Astrocyte (in vitro differentiated cells and primary cell): Measurements from ENCODE around the gene TMEM184A. TPM values are rescaled to one million over a fixed set of nuclear protein-coding genes. Genes with fewer than 3 reads are reported as not detected.

Experiments used
- DNase-seq: peaks from one replicate; pipeline ENCODE4 v3.0.0-alpha.2; 2010; ENCODE audit warnings: low read depth
- FAIRE-seq: peaks from 2 replicates; lab custom pipeline; 2011; peaks lifted over from hg19 to GRCh38; lab: Jason Lieb, UNC
- H2AFZ ChIP-seq: 2 replicates; pipeline ENCODE4 v1.6.0; 2012; ENCODE audit warnings: low read depth, low read length, inconsistent platforms
- H3K27ac ChIP-seq: 2 replicates; pipeline ENCODE4 v1.5.1; 2011; ENCODE audit warnings: low read depth, low read length, inconsistent platforms
- H3K27me3 ChIP-seq: 2 replicates; pipeline ENCODE4 v1.6.0; 2011; ENCODE audit warnings: low read length, inconsistent platforms; ENCODE audit not compliant: insufficient read depth
- H3K36me3 ChIP-seq: 2 replicates; pipeline ENCODE4 v1.5.1; 2011; ENCODE audit warnings: low read length, inconsistent platforms; ENCODE audit not compliant: insufficient read depth
- H3K4me1 ChIP-seq: 2 replicates; pipeline ENCODE4 v1.5.1; 2011; ENCODE audit warnings: low read length, inconsistent platforms; ENCODE audit not compliant: insufficient read depth
- H3K4me2 ChIP-seq: 2 replicates; pipeline ENCODE4 v1.6.0; 2012; ENCODE audit warnings: low read length, inconsistent platforms
- H3K4me3 ChIP-seq: 2 replicates; pipeline ENCODE4 v1.5.1; 2011; ENCODE audit warnings: low read depth, mild to moderate bottlenecking, low read length, inconsistent platforms; ENCODE audit not compliant: insufficient read depth
- H3K79me2 ChIP-seq: 2 replicates; pipeline ENCODE4 v1.6.0; 2012; ENCODE audit warnings: mild to moderate bottlenecking, low read length, inconsistent platforms; ENCODE audit not compliant: insufficient read depth
- H3K9ac ChIP-seq: 2 replicates; pipeline ENCODE4 v1.6.0; 2012; ENCODE audit warnings: mild to moderate bottlenecking, low read length, inconsistent platforms
- H3K9me3 ChIP-seq: 2 replicates; pipeline ENCODE4 v1.5.1; 2012; ENCODE audit warnings: low read depth, mild to moderate bottlenecking, low read length, inconsistent platforms; ENCODE audit not compliant: insufficient read depth
- H4K20me1 ChIP-seq: 2 replicates; pipeline ENCODE4 v1.6.0; 2012; ENCODE audit warnings: low read length, inconsistent platforms; ENCODE audit not compliant: insufficient read depth
- H3K27ac Mint-ChIP-seq: one replicate; pipeline ENCODE4 v1.8.0; 2021; ENCODE audit warnings: mild to moderate bottlenecking, mixed read lengths; ENCODE audit not compliant: unreplicated experiment
- H3K27me3 Mint-ChIP-seq: one replicate; pipeline ENCODE4 v1.8.0; 2021; ENCODE audit warnings: low read depth, mixed read lengths; ENCODE audit not compliant: unreplicated experiment
- H3K36me3 Mint-ChIP-seq: one replicate; pipeline ENCODE4 v1.8.0; 2021; ENCODE audit warnings: low read depth, mixed read lengths; ENCODE audit not compliant: unreplicated experiment
- H3K4me1 Mint-ChIP-seq: one replicate; pipeline ENCODE4 v1.8.0; 2021; ENCODE audit warnings: low read depth, mixed read lengths; ENCODE audit not compliant: unreplicated experiment
- H3K4me3 Mint-ChIP-seq: one replicate; pipeline ENCODE4 v1.8.0; 2021; ENCODE audit warnings: mild to moderate bottlenecking, moderate library complexity, mixed read lengths; ENCODE audit not compliant: unreplicated experiment
- H3K9me3 Mint-ChIP-seq: one replicate; pipeline ENCODE4 v1.8.0; 2021; ENCODE audit warnings: mild to moderate bottlenecking, mixed read lengths; ENCODE audit not compliant: unreplicated experiment
- EZH2 ChIP-seq: IDR thresholded peaks from 2 replicates; pipeline ENCODE4 v1.6.1; 2012; ENCODE audit warnings: mild to moderate bottlenecking, low read length, inconsistent platforms; ENCODE audit not compliant: insufficient read depth
- total RNA-seq: library from RNA; stranded (reverse); gene quantifications from 2 replicates; pipeline ENCODE4 v1.2.1, GENCODE V29; 2021
- TF ChIP-seq, protein P1 (sequence below): IDR thresholded peaks from 2 replicates; pipeline ENCODE4 v1.5.1; 2011; ENCODE audit warnings: low read depth, mild to moderate bottlenecking, inconsistent platforms, low read length, moderate library complexity; ENCODE audit not compliant: insufficient read depth

Gene TMEM184A
- total RNA-seq, 1 donor from 2014 or later: 2.1 TPM

DNA sequence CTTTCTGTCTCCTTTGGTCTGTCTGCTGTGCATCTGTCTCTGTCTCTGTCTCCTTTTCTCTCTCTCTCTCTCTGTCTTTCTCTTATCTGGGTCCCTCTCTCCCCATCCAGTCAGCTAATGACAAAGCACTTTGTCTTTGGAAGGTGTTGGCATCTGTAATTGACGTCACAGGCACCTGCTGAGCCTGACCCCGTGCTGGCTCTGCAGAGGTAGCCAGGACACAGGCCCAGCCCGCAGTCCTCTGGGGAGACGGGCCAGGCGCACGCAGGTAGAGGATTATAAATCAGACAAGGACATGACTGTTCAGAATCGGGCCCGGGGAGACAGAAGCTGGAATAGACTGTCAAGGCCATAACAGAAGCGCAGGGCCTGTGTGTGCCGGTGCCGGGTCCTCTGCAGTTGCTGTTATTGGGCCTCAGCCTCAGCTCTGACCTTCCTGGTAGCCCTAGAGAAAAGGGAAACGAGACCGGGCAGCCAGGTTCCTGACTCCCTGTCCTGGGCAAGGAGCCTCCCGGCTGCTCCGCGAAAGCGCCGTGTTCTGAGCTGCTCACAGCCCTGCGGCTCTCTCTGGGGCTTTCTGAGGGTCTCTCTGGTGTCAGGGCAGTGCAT, 24.5 kb upstream of the TMEM184A start:
- Histone ChIP-seq H3K79me2 (no peaks in the 10 kb centered on the region), H3K36me3 (no peaks in the 10 kb centered on the region), H3K4me2 (no peak overlapping the region), H4K20me1 (no peaks in the 10 kb centered on the region), H3K9me3 (no peaks in the 10 kb centered on the region), H3K9ac (peak overlapping the region; percentile 26), H3K27me3 (peaks cover 1% of the 10 kb centered on the region), H2AFZ (no peak overlapping the region), H3K27ac (no peak overlapping the region), H3K4me1 (no peaks in the 10 kb centered on the region), H3K4me3 (no peak overlapping the region)
- TF ChIP-seq EZH2: no peak
- TF ChIP-seq, protein P1, sequence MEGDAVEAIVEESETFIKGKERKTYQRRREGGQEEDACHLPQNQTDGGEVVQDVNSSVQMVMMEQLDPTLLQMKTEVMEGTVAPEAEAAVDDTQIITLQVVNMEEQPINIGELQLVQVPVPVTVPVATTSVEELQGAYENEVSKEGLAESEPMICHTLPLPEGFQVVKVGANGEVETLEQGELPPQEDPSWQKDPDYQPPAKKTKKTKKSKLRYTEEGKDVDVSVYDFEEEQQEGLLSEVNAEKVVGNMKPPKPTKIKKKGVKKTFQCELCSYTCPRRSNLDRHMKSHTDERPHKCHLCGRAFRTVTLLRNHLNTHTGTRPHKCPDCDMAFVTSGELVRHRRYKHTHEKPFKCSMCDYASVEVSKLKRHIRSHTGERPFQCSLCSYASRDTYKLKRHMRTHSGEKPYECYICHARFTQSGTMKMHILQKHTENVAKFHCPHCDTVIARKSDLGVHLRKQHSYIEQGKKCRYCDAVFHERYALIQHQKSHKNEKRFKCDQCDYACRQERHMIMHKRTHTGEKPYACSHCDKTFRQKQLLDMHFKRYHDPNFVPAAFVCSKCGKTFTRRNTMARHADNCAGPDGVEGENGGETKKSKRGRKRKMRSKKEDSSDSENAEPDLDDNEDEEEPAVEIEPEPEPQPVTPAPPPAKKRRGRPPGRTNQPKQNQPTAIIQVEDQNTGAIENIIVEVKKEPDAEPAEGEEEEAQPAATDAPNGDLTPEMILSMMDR: no peak
- peaks cover 2% of the 10 kb centered on the region for H3K9me3 Mint-ChIP-seq
- peaks cover 16% of the 10 kb centered on the region for H3K27me3 Mint-ChIP-seq
- no peak overlapping the region for H3K27ac Mint-ChIP-seq
- no peaks in the 10 kb centered on the region for H3K4me1 Mint-ChIP-seq
- H3K4me3 Mint-ChIP-seq: no peak overlapping the region
- FAIRE-seq (no peak), DNase-seq (no peak)
- peaks cover 7% of the 10 kb centered on the region for H3K36me3 Mint-ChIP-seq

DNA sequence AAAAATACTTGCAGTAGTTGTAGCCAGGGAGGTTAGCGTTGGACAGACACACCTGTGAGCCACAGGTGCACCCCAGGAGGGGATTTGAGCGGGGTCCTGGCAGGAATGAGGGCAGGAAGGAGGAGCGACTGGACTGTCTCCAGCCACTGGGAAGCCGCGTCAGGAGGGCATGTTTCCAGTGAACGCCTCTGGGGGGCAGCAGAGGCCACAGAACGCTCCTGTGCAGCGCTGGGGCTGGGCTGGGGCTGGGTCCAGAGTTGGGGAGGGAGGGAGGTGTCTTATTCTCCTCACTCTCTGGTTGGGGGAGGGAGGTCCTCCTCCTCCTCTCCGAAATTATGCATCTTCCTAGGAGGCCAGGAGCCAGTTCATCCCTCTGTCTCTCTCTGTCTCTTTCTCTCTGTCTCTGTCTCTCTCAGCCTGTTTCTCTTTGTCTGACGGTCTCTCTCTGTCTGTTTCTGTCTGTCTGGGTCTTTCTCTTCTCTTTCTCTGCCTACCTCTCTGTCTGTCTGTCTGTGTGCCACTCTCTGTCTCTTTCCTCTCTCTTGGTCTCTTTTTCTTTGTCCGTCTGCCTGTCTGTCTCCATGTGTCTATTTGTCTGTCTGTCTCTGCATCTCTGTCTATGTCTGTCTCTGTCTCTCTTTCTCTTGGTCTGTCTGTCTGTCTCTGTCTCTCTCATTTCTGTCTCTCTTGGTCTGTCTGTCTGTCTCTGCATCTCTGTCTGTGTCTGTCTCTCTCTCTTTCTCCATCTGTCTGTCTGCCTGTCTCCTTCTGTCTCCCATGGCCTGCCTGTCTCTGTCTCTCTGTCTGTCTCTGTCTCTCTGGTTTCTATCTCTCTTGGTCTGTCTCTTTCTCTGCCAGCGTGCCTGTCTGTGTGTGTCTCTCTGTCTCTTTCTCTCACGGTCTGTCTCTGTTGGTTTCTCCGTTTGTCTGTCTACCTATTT, 23.7 kb upstream of the TMEM184A start:
- H3K36me3 Mint-ChIP-seq: peaks cover 8% of the 10 kb centered on the region
- Histone ChIP-seq H3K4me1 (no peaks in the 10 kb centered on the region), H3K4me2 (peak overlapping the region; percentile 31), H3K27ac (no peak overlapping the region), H3K9ac (peak overlapping the region; percentile 26), H3K27me3 (no peaks in the 10 kb centered on the region), H3K36me3 (no peaks in the 10 kb centered on the region), H2AFZ (no peak overlapping the region), H3K79me2 (no peaks in the 10 kb centered on the region), H3K9me3 (no peaks in the 10 kb centered on the region), H3K4me3 (no peak overlapping the region), H4K20me1 (no peaks in the 10 kb centered on the region)
- DNase-seq (no peak), FAIRE-seq (peak; percentile 60)
- no peaks in the 10 kb centered on the region for H3K4me1 Mint-ChIP-seq
- TF ChIP-seq EZH2: no peak
- TF ChIP-seq, protein P1: peak; percentile 64
- H3K27me3 Mint-ChIP-seq: peaks cover 14% of the 10 kb centered on the region
- no peak overlapping the region for H3K27ac Mint-ChIP-seq
- H3K4me3 Mint-ChIP-seq: no peak overlapping the region
- peaks cover 2% of the 10 kb centered on the region for H3K9me3 Mint-ChIP-seq
